ENCODE measurements around the gene GPR180.

- TF ChIP-seq CTCF (IDR thresholded peaks at IDR 0.05) (peak; percentile 53 to 67 (median 62)), POLR2A (IDR thresholded peaks at IDR 0.05) (no peak)
These were observed 15.8 kb downstream of the GPR180 start for GRCh38 chr13:94617389-94618000.

All from uterus (tissue), 2 donors.